HG02678 (cell line): Measurements from ENCODE around the gene FAM241B.

Source experiments
- ATAC-seq: cut with Tn5 transposase; IDR thresholded peaks from one replicate; pipeline ENCODE4 v1.9.1; 2021; ENCODE audit warnings: mild to moderate bottlenecking, moderate library complexity; ENCODE audit not compliant: unreplicated experiment

The FAM241B gene

DNA sequence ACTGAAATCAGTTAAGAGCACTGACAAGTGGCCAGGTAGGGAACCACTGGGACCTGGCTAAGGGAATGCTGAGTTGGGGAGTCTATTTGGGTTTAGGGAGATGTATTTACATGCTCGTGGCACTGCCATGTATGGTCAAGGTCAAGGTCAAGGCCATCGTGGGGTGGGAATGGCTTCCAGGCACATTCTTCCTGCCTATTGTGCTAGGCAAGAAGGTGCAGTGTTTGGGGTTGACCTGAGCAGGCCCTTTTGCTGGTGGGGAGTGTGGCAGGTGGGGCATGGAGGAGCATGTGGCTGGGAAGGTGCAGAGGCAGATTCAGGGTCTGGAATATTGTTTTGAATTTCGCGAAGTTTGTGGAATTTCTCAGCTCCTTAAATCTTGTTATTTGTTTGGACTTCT, 17.8 kb downstream of the FAM241B start:
- no peak for ATAC-seq

- ATAC-seq = no peak
These were observed 18.4 kb downstream of the FAM241B start for GRCh38 chr10:69648461-69648860.

DNA sequence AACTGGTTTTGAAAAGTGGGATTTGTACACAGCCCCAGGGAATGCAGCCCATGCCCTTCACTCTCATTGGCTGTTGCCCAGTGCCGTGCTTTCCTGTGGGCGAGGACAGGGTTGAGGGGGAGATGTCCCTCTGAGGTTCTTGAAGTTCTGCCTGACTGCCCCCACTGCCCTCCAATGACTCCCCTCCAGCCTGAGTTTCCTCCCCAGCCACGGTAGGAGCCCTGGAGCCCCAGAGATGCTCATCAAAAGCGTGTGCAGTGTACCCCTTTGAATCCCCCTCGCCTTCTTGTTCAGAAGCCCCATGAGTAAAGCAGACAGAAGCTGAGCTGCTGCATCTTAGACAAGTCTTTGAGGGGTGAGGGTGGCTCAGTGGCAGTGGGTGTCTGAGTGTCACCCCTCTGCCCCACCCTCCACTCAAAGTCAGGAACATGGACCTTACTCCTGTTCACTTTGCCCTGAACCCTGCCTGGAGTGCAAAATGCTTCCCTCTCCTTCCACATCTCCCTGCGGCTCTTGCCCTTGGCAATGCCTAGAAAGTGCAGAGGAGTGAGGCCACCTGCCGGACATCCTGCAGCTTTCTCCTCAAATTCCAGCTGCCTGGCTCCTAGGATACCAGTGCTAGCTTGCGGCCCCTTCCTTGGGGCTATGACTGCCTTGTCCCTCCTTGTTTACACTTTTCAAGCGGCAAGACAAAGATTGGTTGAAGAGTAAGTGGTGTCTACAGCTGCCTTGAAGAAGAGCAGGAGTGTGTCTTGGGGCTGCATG, 19.9 kb downstream of the FAM241B start:
- no peak for ATAC-seq

- ATAC-seq = no peak
These were observed 20.7 kb downstream of the FAM241B start for GRCh38 chr10:69650589-69651261.

- ATAC-seq = no peak
These were observed 21.3 kb downstream of the FAM241B start for GRCh38 chr10:69651362-69651761.

- no peak for ATAC-seq
These were observed 22.2 kb downstream of the FAM241B start for GRCh38 chr10:69652111-69652856.

- ATAC-seq = no peak
These were observed 22.8 kb downstream of the FAM241B start for GRCh38 chr10:69652857-69653199.

- ATAC-seq = no peak
These were observed 23.5 kb downstream of the FAM241B start for GRCh38 chr10:69653561-69653960.

- ATAC-seq = no peak
These were observed 25.2 kb downstream of the FAM241B start for GRCh38 chr10:69655124-69655867.

DNA sequence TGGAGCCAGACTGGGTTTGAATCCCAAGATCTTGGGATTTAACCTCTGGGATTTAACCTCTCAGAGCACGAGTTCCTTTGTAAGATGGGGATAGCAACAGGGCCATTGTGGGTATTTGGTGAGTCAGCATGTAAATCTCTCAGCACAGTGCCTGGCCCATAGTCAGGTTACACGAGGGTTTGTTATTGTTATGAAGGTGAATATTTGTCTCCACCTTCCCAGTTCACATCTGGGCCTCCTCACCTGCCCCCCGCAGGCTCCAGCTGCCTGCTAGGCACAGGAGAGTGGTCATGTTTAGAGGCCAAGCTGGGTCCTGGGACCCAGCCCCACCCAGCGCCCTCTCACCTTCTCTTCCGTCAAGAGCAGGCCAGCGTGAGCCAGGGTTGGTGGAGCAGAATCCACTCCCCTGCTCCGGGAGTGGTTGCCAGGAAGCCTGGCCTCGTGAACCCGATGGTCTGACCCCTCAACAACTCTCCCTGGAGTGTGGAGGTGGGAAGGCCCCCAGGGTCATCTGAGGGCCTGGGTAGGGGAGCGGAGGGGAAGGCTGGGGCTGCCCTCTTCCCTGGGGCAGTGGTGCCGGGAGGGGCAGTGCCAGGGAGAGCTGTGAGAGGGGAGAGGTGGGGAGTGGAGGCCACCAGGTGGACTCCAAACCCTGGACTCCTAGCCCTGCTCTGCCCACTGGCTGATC, 26.0 kb downstream of the FAM241B start:
- ATAC-seq = no peak

DNA sequence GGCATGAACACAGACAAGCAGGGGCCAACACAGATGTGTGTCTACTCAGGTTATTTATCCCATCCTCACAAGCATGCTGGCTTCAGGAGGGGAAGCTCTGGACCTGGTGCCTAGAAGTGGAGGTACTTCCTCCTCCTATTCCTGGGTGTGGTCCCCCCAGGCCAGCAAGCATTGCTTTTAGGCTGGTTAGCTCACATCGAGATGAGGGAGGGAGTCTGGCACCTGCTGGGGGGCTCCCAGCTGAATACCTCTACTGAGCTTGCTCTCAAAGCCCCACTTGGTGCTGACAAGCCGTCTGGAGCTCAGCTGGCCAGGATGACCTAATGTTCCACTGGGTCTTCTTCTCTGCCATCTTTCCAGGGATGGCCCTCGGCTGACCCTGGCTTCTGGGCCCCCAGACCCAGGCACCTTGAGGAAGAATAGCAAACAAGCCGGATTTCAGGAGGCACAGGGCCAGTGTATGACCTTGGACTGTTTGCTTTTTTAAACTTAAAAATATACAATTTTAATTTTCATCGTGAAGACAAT, 26.8 kb downstream of the FAM241B start:
- ATAC-seq = no peak

DNA sequence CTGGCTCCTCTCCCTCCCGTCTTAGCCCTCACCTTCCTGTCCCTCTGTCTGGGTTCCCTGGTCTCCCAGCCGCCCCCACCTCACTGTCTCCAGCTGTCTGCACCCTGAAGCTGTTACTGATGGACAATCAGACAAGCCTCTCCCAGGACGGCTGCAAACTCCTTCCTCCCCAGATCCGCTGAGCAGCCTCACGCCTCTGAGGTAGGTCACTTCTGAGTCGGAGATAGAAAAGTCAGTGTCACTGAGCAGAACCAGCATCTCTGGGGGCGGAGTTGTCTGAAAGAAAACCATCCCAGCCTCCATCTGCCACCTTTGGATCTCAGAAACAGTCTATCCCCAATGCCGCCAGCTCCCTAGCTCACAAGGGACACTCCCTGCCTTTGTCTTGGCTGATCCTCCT, 27.4 kb downstream of the FAM241B start:
- no peak for ATAC-seq

DNA sequence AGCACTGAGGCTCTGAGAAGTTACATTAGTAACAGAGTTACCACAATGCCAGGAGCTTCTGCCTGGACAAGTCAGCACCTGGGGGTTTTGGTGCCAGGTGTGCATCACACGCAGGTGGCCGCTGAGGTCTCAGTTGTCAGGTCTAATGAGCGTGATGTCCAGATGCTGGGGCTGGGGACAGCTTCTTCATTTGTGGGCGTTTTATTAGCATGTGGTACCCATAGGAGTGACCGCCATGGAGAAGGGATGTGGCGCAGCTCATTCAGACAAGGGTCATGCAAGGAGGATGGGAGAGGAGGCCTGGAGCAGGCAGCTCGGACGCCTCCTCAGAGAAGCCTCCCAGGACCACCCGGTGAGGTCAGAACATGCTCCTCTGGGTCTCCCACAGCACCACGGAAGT, 27.8 kb downstream of the FAM241B start:
- ATAC-seq = no peak

DNA sequence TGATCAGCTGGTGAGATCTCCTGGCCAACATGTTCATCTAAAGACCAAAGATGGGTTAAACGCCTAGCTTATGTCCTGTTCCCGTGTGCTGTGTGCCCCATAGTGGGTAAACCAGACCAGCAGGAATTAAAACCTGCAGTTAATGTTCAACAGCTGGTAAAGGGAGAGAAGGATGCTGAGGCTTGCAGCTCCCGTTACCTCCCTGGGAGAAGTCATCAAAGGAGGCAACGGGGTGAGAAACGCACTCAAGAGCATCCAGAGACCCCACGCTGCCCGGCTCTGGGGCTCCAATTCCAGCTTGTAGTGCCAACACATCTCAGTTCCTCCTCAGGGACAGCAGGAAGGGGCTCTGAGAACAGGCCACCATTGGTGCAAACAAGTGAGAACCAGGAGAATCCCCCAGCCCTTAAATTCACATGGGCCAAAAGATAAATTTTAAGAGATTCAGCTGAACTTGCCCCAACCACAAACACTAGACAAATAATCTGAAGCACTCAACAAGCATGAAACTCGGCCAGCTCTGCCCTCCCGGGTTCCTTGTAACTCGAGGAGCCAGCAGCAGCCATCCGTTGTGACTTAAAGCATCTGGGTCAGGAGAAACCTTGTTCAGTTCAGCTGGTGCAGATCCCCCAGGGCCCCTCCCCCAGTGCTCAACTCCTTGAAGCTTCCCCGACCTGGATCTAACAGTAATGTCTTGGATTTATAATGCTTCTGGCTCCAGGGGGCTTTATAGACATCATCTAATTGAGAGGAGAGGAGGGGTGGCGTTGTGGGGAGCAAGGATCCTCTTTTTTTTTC, 29.4 kb downstream of the FAM241B start:
- no peak for ATAC-seq

DNA sequence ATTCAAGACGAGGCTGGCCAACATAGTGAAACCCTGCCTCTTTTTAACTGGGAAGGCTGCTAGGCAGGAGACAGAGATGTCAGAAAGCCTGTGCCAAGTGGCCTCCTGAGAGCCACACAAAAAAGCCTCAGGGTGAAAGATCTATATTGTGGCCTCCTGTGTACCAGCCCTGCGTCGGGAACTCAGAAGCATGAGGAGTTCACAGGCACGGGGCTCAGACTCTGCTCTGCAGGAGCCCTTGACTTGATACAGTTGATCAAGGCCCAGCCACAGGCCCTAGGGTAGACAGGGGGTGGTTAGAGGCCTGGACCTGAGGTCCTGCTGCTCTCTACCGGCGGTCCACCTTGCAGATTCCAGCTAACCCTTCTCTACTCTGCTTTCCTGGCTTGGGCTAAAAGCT, 30.2 kb downstream of the FAM241B start:
- ATAC-seq = no peak

DNA sequence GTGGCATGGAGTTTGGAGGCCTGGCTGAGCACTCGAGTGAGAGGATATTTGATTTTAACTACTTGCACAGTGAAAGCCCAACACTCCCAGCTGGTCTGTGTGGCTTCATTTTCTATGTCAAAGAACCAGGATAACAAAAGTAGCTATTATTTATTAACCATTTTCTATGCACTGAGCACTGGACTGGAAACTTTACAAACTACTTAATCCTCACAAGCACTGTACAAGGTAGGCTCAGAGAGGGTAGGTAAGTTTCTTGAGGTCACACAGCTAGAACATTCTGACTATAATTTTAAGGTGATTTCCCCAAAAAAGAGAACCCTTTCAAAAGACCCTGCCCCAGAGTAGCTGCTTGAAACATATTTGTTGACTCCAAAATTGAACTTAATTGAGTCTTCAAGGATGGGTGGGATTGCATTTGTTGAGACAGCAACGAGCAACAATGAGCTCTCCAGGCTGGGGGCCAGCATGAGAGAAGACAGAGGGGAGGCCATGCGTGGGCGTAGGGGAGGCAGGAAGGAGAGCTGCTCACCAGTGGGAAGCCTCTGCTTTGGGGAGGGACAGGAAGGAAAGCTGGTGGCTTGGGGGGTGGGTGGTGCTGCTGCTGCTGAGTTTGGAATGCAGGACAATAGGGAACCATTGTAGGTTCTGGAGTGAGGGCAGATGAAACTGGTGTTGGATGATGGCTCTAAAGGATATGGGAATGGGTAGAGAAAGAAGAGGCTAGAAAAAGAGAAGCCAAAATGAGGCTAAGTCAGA, 31.5 kb downstream of the FAM241B start:
- no peak for ATAC-seq

DNA sequence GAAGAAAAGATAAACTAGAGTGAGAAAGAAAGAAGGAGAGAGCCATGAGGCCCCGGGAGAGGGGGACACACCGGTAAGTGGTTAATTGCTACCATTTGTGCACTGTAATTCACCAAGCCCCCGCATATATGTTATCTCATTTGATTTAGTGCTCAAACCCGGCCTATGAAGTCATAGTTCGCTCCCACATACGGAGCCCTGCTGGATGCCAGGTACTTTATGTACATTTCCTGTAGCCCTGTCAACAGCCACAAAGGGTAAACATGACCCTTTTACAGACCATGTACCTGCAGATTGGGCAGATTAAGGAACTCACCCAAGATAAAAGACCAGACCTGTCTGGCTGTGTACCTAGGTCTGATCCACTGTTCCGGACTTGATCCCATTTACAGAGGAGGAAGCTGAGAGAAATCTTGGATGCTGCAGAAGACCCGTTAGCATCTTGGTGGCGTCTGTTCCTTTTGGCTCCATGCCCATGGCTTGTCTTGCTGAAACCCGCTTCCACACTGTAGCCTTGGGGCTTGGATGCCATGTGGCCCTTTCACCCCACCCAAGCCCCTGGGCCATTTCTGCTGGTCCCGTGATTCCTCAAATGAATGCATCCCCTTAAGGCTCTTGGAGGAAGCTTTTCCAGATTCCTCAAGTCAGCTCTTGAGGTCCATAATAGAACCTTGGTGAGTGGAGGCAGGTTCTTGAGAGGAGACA, 32.3 kb downstream of the FAM241B start:
- no peak for ATAC-seq

GRCh38 chr10:69662901-69663300, 32.9 kb downstream of the FAM241B start:
- no peak for ATAC-seq
